HUDEP-2 (cell line): Measurements from ENCODE around the gene SH2D5.

Experiments used
- DNase-seq, 76 experiments: peaks; one replicate each; lab custom pipeline; 2025; ENCODE audit not compliant: unreplicated experiment in 76 of 76; lab: John Stamatoyannopoulos, UW

The SH2D5 gene

GRCh38 chr1:20732588-20733359, at the start of gene SH2D5:
TSS of gene SH2D5 (minus strand) at chr1:20732703. CDS start at chr1:20728044, 4,659 bp downstream.
- DNase-seq, result peak in 70 of 76 experiments; percentile 12 to 81 (median 58)

GRCh38 chr1:20775700-20776099, 43.2 kb upstream of the SH2D5 start:
- DNase-seq, result no peak

GRCh38 chr1:20771780-20772179, 39.3 kb upstream of the SH2D5 start:
- DNase-seq, result no peak

- DNase-seq, result no peak
Measured at GRCh38 chr1:20770314-20771087, 38.0 kb upstream of the SH2D5 start.

GRCh38 chr1:20767271-20767670, 34.8 kb upstream of the SH2D5 start:
- no peak for DNase-seq

GRCh38 chr1:20763417-20763816, 30.9 kb upstream of the SH2D5 start:
- DNase-seq, result no peak

GRCh38 chr1:20760322-20760721, 27.8 kb upstream of the SH2D5 start:
- no peak for DNase-seq

- no peak for DNase-seq
Measured at GRCh38 chr1:20753589-20753988, 21.1 kb upstream of the SH2D5 start.

- no peak for DNase-seq
Measured at GRCh38 chr1:20751462-20751990, 19.0 kb upstream of the SH2D5 start.

GRCh38 chr1:20742671-20743070, 10.2 kb upstream of the SH2D5 start:
- no peak for DNase-seq

GRCh38 chr1:20740781-20741180, 8.3 kb upstream of the SH2D5 start:
- no peak for DNase-seq

- no peak for DNase-seq
Measured at GRCh38 chr1:20739225-20739624, 6.7 kb upstream of the SH2D5 start.

GRCh38 chr1:20735581-20736111, 3.1 kb upstream of the SH2D5 start:
- no peak for DNase-seq

GRCh38 chr1:20733360-20733975, 965 bp upstream of the SH2D5 start:
- no peak for DNase-seq

GRCh38 chr1:20732071-20732587, 374 bp downstream of the SH2D5 start:
- DNase-seq, result peak in 20 of 76 experiments; percentile 3 to 36 (median 12)

GRCh38 chr1:20731057-20731991, 1.2 kb downstream of the SH2D5 start:
- DNase-seq, result no peak

- no peak for DNase-seq
Measured at GRCh38 chr1:20730690-20731056, 1.8 kb downstream of the SH2D5 start.

- DNase-seq, result no peak
Measured at GRCh38 chr1:20729990-20730689, 2.4 kb downstream of the SH2D5 start.
